ENCODE results near the gene PAWR.

PAWR gene, protein sequence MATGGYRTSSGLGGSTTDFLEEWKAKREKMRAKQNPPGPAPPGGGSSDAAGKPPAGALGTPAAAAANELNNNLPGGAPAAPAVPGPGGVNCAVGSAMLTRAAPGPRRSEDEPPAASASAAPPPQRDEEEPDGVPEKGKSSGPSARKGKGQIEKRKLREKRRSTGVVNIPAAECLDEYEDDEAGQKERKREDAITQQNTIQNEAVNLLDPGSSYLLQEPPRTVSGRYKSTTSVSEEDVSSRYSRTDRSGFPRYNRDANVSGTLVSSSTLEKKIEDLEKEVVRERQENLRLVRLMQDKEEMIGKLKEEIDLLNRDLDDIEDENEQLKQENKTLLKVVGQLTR

DNA sequence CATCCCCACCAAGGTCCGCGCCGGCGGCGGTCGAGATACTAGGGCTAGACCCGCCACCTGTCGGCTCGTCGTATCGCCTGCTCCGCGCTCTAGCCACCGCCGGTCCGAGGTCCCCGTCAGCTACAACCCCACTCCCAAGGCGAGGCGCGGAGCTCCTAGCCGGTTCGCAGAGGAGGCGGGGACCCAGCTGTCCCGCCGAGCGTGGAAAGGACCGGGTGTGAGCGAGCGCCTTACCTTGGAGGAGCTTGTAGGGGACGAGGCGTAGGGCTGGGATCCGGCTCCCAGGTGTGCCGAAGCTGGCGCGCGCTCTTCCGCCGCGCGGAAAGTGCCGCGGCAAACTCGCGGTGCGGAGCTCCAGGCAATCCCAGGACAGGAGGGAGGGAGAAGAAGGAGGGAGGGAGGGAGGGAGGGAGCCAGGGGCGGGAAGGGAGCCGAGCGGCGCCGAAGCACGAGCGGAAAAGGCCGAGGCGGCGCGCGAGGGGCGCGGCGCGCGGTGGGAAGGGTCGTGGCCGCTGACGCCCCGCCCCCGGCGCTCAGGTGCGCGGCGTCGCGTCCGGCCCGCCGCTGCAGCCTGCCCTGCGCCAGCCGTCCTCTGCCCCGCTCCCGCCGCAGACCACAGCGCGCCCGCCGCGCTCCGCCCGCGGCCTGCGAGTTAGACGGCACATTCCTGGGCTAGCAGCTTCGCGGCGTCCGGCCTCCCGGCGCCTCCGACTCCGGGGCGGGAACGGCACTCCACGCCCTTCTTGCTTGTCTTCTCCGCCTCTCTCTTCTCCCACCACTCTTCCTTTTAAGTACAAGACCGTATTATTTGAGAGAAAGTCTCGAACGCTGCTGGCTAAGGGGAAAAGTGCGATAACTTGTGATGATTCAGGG, at the start of gene PAWR:
PAWR (minus strand) TSS at position 327 of the 873 bp plus-strand sequence. CDS start 720 bp downstream, outside the sequence.
- FAIRE-seq, result no peak

DNA sequence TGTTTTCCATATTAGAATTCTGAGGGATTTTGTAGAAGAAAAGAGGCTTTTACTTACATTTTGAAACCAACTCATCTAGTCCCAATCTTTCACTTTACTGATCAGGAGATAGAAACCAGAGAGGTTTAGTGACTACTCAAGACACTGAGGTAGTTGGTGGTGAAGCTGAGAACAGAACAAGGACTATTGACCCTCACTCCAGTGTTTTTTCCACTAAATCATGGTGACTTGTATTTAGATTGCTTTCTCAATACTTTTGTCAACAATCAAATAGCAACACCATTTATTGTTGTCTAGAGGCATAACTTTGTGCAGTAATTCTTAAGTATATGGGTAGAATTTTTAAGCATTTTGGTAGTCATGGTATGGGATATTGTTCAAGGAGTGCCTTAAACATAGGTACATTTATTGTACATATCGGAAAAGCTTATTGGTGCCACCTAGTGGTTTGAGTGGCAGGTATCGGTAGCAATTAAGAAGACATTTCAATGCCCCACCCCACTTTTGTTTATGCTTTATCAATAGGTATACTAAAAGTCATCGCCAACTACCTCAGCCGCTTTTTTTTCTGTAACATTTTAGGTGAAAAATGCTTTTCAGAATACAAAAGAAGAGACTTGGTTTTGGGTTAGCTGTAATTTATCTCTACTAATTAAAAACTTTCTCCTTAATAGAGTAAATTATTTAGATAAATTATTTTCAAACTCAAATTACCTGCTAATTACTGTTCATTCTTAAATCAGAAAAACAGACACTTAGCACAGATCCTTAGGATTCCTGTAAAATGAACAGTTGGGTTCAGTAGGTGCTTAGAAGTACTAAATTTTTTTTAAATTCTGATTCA, 47.3 kb upstream of the PAWR start:
- FAIRE-seq, result peak; percentile 48

DNA sequence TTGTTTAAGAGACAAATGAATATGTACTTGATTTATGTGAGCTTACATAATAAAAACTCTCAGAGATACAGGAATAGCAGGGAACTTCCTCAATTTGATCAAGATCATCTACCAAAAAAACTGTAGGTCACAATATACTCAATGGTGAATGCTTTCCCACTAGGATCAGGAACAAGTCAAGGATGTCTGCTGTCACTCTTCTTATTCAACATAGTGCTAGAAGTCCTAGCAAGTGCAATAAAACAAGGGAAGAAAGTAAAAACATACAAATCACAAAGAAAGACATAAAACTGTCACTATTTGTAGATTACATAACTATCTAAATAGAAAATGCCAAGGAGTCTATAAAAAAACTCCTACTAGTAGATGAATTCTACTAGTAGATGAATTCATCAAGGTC, 41.9 kb upstream of the PAWR start:
- no peak for FAIRE-seq

DNA sequence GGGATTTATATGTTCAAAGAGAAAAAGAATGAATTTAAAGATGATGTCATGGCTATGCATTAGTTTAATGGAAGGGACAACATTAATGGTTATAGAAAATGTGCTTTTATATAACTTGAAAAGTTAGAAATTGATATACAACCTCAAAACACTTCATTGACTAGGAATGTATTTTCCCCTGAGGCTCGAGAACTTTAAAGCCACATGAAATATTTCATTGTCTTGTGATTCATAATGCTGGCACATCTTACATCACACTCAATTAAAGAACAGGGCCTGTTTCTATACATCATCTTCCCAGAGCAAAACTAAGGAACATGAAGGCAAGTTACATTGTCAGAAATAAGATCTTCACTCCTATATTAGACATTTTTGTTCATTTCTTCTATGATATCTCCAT, 35.2 kb upstream of the PAWR start:
- FAIRE-seq, result no peak

DNA sequence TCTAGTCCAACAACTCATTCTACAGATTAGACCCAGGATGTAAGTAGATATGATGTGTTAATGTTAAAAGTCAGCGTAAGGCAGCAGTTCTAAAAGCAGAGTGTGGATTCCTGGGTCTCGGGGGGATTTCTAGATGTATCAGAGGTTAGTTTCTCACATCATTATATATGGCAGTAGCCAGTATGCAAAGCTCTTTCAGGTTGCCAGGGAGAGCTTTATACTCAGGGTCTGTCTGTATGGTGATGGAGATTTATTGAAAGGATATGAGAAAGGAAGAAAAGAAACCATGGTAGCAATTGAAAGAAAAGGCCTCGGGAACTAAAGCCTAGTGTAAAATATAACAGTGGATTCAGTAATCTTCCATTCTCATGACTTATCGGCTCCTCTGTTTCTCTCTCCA, 26.2 kb upstream of the PAWR start:
- FAIRE-seq, result no peak

DNA sequence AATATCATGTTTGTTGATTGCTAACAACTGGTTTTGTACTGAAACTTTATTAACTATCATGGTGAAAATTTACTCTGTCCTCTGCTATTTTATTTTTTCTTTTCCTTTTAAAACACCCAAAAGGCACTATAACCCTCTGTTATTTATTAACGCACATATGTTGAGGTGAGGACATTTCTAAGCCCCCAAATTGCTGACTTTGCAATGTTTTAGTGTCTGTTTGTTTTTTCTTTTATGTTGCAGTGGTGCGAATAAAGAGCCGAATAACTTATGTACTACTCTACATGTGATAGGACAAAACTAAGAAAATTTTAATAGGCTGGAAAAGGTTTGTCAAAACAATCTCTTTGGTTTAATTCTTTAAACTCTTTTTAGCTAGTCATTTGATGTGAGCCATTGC, 24.5 kb upstream of the PAWR start:
- no peak for FAIRE-seq

DNA sequence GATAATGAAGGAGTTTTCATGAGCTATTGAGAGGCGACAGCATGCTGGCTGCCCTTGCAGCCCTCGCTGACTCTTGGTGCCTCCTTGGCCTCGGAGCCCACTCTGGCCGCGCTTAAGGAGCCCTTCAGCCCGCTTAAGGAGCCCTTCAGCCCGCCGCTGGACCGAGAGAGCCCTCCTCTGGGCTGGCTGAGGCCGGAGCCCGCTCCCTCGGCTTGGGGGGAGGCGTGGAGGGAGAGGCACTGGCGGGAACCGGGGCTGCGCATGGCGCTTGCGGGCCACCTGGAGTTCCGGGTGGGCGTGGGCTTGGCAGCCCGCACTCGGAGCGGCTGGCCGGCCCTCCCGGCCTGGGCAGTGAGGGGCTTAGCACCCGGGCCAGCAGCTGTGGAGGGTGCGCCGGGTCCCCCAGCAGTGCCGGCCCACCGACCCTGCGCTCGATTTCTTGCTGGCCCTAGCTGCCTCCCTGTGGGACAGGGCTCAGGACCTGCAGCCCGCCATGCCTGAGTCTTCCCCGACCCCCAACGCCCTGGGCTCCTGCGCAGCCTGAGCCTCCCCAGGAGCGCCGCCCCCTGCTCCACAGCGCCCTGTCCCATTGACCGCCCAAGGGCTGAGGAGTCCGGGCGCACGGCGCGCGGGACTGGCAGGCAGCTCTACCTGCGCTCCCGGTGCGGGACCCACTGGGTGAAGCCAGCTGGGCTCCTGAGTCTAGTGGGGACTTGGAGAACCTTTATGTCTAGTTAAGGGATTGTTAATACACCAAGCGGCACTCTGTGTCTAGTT, 20.1 kb upstream of the PAWR start:
- no peak for FAIRE-seq

DNA sequence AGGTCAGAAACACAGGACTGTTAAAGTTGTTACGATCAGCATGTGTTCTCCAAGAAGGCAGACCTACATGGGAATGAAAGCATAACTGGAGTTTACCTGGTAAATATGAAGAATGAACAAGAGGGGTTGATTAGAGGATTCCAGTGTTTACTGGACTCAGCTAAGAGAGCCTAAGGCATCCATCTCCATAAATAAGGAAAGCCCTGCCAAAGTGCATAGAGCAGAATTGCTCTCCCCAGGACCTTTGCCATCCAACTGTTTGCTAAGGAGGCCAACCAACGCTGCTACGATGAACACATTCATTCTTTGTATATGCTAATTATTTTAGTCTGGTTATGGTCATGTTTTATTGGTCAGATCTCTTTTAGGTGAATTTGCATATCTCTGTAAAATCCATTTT, 17.1 kb upstream of the PAWR start:
- FAIRE-seq, result no peak

DNA sequence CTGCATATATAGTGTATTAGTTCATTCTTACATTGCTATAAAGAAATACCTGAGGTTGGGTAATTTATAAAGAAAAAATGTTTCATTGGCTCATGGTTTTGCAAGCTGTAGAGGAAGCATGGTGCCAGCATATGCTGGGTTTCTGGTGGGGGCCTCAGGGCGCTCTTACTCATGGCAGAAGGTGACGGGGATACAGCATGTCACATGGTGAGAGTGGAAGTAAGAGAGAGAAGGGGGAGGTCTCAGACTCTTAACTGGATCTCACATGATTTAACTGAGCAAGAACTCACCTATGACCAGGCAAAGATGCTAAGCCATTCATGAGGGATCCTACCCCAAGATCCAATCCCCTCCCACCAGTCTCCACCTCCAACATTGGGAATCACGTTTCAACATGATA, 15.9 kb upstream of the PAWR start:
- FAIRE-seq, result no peak

DNA sequence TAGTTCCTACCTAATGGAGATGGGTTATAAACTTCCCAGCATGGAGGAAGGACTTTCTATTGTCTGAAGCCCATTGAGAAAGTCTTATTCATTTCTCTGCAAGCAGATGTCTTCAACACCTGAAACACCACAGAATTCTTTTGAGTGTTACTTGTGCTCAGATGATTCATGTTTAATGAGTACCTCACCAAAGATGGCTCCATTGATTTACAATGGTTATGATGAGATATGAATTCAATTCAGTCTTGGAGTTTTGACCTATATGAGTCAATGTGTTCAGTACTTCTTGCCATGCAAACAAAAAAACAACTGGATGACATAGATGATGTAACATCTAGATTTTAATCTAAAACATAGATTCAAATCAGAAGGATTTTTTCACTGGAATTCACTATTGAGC, 15.4 kb upstream of the PAWR start:
- FAIRE-seq, result no peak

DNA sequence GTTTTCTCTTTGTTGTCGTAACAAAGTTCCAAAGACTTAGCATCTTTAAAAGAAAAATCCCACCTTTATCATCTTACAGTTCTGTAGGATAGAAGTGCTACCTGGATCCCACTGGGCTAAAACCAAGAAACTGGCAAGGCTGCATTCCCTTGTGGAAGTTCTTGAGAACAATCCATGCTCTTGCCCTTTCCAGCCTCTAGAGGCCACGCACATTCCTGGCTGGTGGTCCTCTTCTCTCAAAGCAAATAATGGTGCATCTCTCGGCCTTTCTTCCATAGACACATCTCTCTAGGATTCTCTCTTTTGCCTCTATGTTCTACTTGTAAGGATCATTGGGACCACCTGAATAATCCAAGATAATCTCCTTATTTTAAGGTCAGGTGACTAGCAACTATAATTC, 8.2 kb upstream of the PAWR start:
- no peak for FAIRE-seq

DNA sequence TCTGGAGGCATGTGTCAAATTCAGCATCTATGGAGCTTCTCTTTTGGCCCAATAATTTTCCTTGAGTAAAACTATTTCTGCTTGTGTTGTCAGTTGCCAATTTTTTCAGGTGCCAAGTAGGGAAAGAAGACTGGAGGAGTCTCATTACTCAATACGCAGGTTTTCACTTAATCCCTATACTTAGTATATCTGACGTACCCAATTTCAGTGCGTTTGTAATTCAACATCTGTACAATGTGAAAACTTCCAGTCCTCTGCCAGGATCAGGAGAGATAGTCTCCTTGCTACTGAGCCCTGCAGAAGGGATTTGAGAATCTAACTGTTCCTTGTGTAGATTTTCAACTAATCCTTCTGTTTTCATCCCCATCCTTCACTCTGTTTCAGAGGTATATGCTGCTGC, 5.7 kb upstream of the PAWR start:
- no peak for FAIRE-seq

DNA sequence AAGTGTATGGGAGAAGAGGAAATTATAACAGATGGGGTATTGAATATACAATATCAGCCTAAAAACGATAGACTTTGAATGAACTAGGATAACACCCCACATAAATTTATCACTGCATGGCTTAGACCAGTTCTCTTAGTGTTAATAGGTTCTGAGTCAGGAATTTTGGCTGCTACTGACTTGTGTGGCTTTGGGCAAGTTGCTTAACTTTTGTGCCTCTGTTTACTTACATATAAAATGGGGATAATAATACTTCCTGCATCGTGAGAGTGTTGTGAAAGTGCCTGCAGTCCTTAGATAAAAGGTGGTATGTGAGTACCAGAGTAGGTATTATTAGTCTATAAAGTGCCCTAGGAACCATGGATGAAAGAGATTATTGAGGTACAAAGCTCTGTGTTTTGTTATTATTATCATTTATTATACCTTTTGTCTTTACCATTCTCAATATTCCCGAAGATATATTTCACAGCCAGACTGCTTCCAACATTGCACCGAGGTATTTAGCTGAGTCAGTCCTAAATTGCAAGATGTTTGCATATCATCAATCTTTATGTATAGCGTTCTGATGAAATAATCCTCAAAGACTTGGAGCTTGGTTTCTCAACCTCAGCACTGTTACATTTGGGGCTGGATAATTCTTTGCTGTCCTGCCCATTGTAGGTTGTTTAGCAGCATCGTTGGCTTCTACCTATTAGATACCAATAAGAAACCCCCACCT, 2.3 kb upstream of the PAWR start:
- no peak for FAIRE-seq

DNA sequence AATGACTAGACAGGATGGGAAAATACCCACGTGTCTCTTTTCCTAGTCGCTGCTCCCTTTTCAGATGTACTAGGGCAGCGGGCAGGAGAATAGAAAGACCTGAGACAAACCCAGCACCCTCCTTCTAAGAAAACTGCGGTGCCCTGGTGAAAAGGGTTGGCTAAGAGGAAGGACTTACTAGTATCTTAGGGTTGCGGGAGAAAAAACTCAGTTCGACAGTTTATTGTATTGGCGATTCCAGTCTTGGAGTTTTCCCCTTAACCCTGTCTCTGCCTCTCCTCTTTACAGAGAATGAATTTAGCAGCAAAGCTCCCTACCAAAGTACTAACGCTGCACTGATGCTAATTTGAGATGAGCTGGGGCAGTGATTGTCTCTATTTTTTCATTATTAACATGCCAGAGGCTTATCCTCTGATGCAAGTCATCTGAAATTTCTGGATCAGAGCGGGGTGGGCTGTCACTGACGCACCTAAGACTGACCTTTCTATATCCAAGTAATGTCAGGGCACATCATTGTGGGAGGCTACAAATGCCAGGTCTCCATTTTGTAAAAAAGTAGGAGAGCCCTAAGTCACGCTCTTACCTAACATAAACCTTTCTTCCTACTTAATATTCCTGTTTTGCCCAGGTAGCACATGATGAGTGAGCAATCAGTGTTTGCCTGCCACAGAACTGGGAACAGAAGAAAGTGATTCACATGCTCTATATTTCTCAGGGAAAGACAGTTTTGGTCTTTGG, 916 bp upstream of the PAWR start:
- FAIRE-seq, result no peak

DNA sequence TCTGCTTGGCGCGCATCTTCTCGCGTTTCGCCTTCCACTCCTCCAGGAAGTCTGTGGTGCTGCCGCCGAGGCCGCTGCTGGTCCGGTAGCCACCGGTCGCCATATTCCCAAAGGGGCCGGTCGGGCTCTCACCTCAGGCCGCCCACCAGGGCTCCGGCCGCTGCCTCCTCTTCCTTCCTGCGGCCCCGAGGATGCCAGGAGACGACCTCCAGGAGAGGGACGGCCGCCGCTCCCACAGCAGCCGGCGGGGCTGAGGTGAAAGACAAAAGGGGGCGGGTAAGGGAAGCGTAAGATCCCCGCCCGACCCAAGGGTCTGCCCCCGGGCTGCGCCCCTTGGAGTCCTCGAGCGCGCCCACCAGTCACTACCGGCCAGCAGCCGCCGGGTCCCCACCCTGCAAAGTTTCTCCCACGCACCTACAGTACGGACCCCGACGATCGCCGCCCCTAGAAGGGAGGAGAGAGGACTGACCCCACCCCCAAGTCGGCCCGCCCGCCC, 574 bp downstream of the PAWR start:
- FAIRE-seq, result no peak

DNA sequence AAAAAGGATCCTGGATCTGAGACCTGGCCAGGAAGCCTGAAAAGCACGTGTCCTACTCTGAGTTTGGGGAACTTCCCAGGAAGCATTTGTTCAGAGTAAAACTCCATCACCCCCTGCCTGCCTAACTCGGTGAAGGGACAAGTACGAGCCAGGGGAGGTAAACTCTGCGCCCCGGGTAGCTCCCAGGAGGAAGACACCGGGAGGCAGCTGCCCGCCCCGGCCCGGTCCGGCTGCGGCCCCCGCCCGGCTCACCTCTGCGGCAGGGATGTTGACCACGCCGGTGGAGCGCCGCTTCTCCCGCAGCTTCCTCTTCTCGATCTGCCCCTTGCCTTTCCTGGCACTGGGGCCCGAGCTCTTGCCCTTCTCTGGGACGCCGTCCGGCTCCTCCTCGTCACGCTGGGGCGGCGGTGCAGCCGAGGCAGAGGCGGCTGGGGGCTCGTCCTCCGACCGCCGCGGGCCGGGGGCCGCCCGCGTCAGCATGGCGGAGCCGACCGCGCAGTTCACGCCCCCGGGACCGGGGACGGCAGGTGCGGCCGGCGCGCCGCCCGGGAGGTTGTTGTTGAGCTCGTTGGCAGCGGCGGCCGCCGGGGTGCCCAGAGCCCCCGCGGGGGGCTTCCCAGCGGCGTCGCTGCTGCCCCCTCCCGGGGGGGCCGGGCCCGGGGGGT, 1.2 kb downstream of the PAWR start:
- FAIRE-seq, result no peak

DNA sequence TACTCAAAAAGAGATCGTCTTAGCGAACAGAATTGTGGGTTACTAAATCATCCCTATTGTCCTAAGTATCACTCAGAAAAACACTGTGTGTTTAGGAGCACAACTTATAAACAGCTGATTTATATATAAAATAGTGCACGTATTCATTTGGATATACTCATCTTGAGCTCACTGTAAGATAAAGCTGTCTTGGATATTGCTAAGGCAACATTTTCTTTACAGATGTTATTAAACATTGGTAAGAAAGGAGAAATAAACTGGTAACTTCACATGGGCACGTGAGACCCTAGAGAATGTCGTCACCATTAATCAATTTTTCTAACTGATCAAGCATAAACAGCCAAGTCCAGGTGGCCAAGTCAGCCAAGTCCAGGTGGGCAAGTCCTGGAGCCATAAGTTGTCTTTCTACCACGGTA, 1.7 kb downstream of the PAWR start:
- FAIRE-seq, result no peak

DNA sequence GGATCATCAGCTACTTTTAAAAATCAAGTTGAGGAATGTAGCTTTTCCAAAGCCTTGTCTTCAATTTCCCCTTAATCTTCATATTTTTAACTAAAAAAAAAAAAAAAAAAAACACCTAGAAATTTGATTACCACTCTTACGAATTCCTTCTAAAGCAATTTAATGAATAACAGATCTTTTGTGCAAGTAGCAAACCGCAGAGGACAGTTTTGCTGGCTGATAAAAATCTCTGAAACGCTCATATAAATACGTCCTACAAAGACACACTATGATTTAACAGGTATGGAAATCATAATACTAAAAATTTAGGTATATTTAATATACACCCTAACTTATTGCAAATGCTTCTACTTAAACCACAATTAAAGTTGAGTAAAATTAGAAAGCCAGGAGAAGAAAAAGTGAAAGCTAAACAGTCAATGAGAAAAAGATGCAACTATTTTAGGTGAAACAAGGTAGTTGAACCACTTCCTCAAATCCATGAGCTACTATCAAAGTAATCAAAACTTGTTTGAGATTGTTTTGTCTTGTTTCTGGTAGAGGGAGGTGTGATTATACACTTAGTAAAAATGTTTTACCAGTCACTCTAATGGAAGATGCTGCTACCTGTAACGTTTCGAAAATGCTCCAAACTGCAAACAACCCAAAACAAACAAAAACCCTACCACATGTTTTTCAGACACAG, 2.2 kb downstream of the PAWR start:
- FAIRE-seq, result peak; percentile 70

DNA sequence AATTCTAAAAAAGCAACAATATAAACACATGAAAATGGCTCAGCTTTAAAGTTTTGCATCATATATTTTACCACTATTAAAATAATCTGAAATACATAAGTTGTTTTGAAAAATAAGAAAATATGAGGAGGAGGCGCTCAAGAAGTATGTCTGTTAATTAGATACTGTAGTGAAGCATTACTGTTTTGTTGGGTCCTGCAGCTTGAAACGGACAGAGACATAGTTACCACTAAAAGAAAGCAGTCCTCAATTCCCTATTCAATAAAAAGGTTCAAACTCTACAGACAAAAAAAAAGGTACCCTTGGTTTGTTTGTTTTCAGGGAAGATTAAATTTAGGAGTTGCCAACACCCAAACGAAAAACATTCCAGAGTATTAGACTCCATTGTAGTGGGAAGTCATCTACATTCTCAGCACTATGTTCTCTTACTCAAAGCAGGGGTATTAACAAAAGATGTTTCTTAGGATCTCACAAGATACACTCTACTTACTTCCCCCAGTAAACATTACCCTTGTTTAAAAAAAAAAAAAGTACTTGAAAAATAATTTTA, 3.0 kb downstream of the PAWR start:
- FAIRE-seq, result no peak

Data from endometrium (tissue), 2 donors.